ENCODE data around the gene RALGAPA2.

GRCh38 chr20:20535051-20535450 is 177.4 kb downstream of the RALGAPA2 start:
- TF ChIP-seq CTCF (IDR thresholded peaks at IDR 0.05 in 8 of 11, conservative IDR thresholded peaks at IDR 0.05 in 3 of 11) = no peak
- no peak for TF ChIP-seq POLR2A (IDR thresholded peaks at IDR 0.05)

Measured in spleen (tissue), 7 donors.